GM23338 (cell line): ENCODE data around the gene MPV17L. TPM values are rescaled to one million over a fixed set of nuclear protein-coding genes. Genes with fewer than 3 reads are reported as not detected.
"Not testable (repeated sequence)": the region's sequence is repeated elsewhere in the genome, so short reads cannot be mapped to it uniquely, and the experiment has no call there.

Experiments
- ATAC-seq: fragments of 200-7000 bp; cut with Tn5 transposase; 3 replicates; pipeline ENCODE4 v1.9.1; 2020
- DNase-seq: peaks from one replicate; pipeline ENCODE4 v3.0.0-alpha.2; 2015; ENCODE audit warnings: low spot score
- H2AFZ ChIP-seq: fragments of 200-600 bp; sonication (generic); 2 replicates; pipeline ENCODE4 v1.8.0; 2016; ENCODE audit warnings: antibody characterized with exemption, mild to moderate bottlenecking, moderate library complexity
- H3F3A ChIP-seq: fragments of 200-600 bp; sonication (generic); replicated peaks from 2 replicates; pipeline ENCODE4 v1.8.0; 2017; ENCODE audit warnings: antibody characterized with exemption, mixed run types, low read depth
- H3K27ac ChIP-seq: fragments of 200-600 bp; sonication (generic); 2 replicates; pipeline ENCODE4 v1.6.1; 2016; ENCODE audit warnings: low read depth
- H3K27me3 ChIP-seq: fragments of 200-600 bp; sonication (generic); 2 replicates; pipeline ENCODE4 v1.8.0; 2016; ENCODE audit warnings: mild to moderate bottlenecking, mixed run types, moderate library complexity; ENCODE audit not compliant: insufficient read depth
- H3K36me3 ChIP-seq: fragments of 200-600 bp; sonication (generic); 2 replicates; pipeline ENCODE4 v1.8.0; 2016; ENCODE audit warnings: mild to moderate bottlenecking; ENCODE audit not compliant: insufficient read depth
- H3K4me1 ChIP-seq: fragments of 200-600 bp; sonication (generic); 2 replicates; pipeline ENCODE4 v1.8.0; 2016; ENCODE audit warnings: mild to moderate bottlenecking, moderate library complexity; ENCODE audit not compliant: insufficient read depth
- H3K4me2 ChIP-seq: fragments of 200-600 bp; sonication (generic); 2 replicates; pipeline ENCODE4 v1.7.1; 2017; ENCODE audit warnings: mixed run types
- H3K4me3 ChIP-seq: fragments of 200-600 bp; sonication (generic); 2 replicates; pipeline ENCODE4 v1.6.1; 2016; ENCODE audit warnings: mixed run types
- H3K79me2 ChIP-seq: fragments of 200-600 bp; sonication (generic); replicated peaks from 2 replicates; pipeline ENCODE4 v1.8.0; 2017; ENCODE audit warnings: mild to moderate bottlenecking; ENCODE audit not compliant: insufficient read depth
- H3K9me2 ChIP-seq: fragments of 200-600 bp; sonication (generic); 2 replicates; pipeline ENCODE4 v1.8.0; 2017; ENCODE audit not compliant: insufficient read depth
- H4K20me1 ChIP-seq: fragments of 200-600 bp; sonication (generic); replicated peaks from 2 replicates; pipeline ENCODE4 v1.8.0; 2017; ENCODE audit warnings: mild to moderate bottlenecking; ENCODE audit not compliant: insufficient read depth
- H3K27ac Mint-ChIP-seq: 2 replicates; pipeline ENCODE4 v1.8.0; 2020; ENCODE audit warnings: inconsistent platforms, mild to moderate bottlenecking, moderate library complexity, mixed read lengths
- H3K27me3 Mint-ChIP-seq: 3 replicates; pipeline ENCODE4 v1.8.0; 2022; ENCODE audit warnings: low read depth, mild to moderate bottlenecking, moderate library complexity, mixed read lengths, inconsistent platforms; ENCODE audit not compliant: insufficient read depth, poor library complexity
- H3K36me3 Mint-ChIP-seq: 3 replicates; pipeline ENCODE4 v1.8.0; 2021; ENCODE audit warnings: low read depth, mild to moderate bottlenecking, inconsistent platforms, moderate library complexity, mixed read lengths
- H3K4me1 Mint-ChIP-seq: 3 replicates; pipeline ENCODE4 v1.8.0; 2020; ENCODE audit warnings: mild to moderate bottlenecking, inconsistent platforms, mixed read lengths
- H3K4me3 Mint-ChIP-seq: 3 replicates; pipeline ENCODE4 v1.8.0; 2021; ENCODE audit warnings: moderate library complexity, mild to moderate bottlenecking, inconsistent platforms, mixed read lengths
- H3K9me3 Mint-ChIP-seq: 3 replicates; pipeline ENCODE4 v1.8.0; 2020; ENCODE audit warnings: moderate library complexity, mild to moderate bottlenecking, inconsistent platforms, mixed read lengths
- CREB1 ChIP-seq: fragments of 250-450 bp; sonication (Bioruptor Pico); IDR thresholded peaks from 2 replicates; pipeline ENCODE4 v1.5.0; 2020; ENCODE audit warnings: low read depth, mild to moderate bottlenecking, moderate library complexity
- CTCF ChIP-seq, 2 experiments: fragments of 200-600 bp in 1 of 2; sonication (generic) in 1 of 2; conservative IDR thresholded peaks; 2 replicates each; pipeline versions ENCODE4 v1.5.1 to v1.6.1; 2016 to 2017; ENCODE audit warnings: antibody characterized with exemption in 2 of 2, low read depth in 2 of 2, mild to moderate bottlenecking in 2 of 2, moderate library complexity in 1 of 2
- ETS1 ChIP-seq: IDR thresholded peaks from 2 replicates; pipeline ENCODE4 v1.6.1; 2016; ENCODE audit warnings: antibody characterized with exemption
- EZH2 ChIP-seq: fragments of 200-600 bp; sonication (generic); IDR thresholded peaks from one replicate; pipeline ENCODE4 v1.8.0; 2017; ENCODE audit warnings: antibody characterized with exemption, mild to moderate bottlenecking, low read depth; ENCODE audit not compliant: unreplicated experiment
- POLR2AphosphoS5 ChIP-seq: IDR thresholded peaks from 2 replicates; pipeline ENCODE4 v1.6.1; 2016; ENCODE audit warnings: antibody characterized with exemption, low read depth
- REST ChIP-seq: IDR thresholded peaks from one replicate; pipeline ENCODE4 v1.6.1; 2018; ENCODE audit warnings: antibody characterized with exemption; ENCODE audit not compliant: unreplicated experiment
- STAT1 ChIP-seq: IDR thresholded peaks from one replicate; pipeline ENCODE4 v1.6.1; 2016; ENCODE audit warnings: antibody characterized with exemption; ENCODE audit not compliant: unreplicated experiment
- ZNF114 ChIP-seq: fragments of 250-450 bp; sonication (Bioruptor Pico); IDR thresholded peaks from 2 replicates; pipeline ENCODE4 v1.5.0; 2020; ENCODE audit warnings: mild to moderate bottlenecking, moderate library complexity
- ZNF331 ChIP-seq: fragments of 250-450 bp; sonication (Bioruptor Pico); IDR thresholded peaks from 2 replicates; pipeline ENCODE4 v1.5.0; 2020; ENCODE audit warnings: low read depth, mild to moderate bottlenecking, moderate library complexity
- ZNF462 ChIP-seq: fragments of 250-450 bp; sonication (Bioruptor Pico); IDR thresholded peaks from 2 replicates; pipeline ENCODE4 v1.5.0; 2020; ENCODE audit warnings: mild to moderate bottlenecking, moderate library complexity
- polyA plus RNA-seq: library from polyadenylated mRNA; unstranded; fragments of >200 nt; fragmentation: Nextera tagmentation; extraction: Ambion mirVana; gene quantifications from 2 replicates; pipeline ENCODE4 v1.2.1, GENCODE V29; 2016
- total RNA-seq: library from RNA; depleted of rRNA; stranded (reverse); fragments of >200 nt; shearing (Covaris generic); gene quantifications from 2 replicates; pipeline ENCODE4 v1.2.3, GENCODE V29; 2014

The MPV17L gene
- total and polyA plus RNA-seq, 2 experiments from 2014 or later: 3.0 to 11.7 TPM

- not testable (repeated sequence) for H3K27me3 ChIP-seq, H3K27ac ChIP-seq, H2AFZ ChIP-seq, H3K27ac Mint-ChIP-seq, H4K20me1 ChIP-seq, H3K9me2 ChIP-seq, ATAC-seq, H3K36me3 Mint-ChIP-seq, H3K9me3 Mint-ChIP-seq, H3K4me3 ChIP-seq, H3F3A ChIP-seq, H3K36me3 ChIP-seq, H3K4me1 Mint-ChIP-seq, H3K4me1 ChIP-seq, H3K27me3 Mint-ChIP-seq, H3K4me3 Mint-ChIP-seq, H3K4me2 ChIP-seq, DNase-seq
- H3K79me2 ChIP-seq: peaks cover 60% of the 10 kb centered on the region
These were observed 46.6 kb downstream of the MPV17L start for GRCh38 chr16:15442140-15442539.

GRCh38 chr16:15443753-15444152, 48.2 kb downstream of the MPV17L start:
- H3K9me2 ChIP-seq: no peaks in the 10 kb centered on the region
- H3K27ac ChIP-seq: no peak overlapping the region
- no peak for DNase-seq
- Mint-ChIP-seq H3K36me3 (peaks cover 4% of the 10 kb centered on the region; the same call in 1 of the 3 replicates), H3K27ac (no peak overlapping the region), H3K27me3 (peaks cover 1% of the 10 kb centered on the region), H3K4me3 (no peak overlapping the region), H3K4me1 (no peaks in the 10 kb centered on the region), H3K9me3 (peaks cover 6% of the 10 kb centered on the region; the same call in 2 of the 3 replicates)
- ATAC-seq: no peak
- no peaks in the 10 kb centered on the region for H3K36me3 ChIP-seq
- H3K27me3 ChIP-seq: no peaks in the 10 kb centered on the region
- no peaks in the 10 kb centered on the region for H3F3A ChIP-seq
- no peak overlapping the region for H2AFZ ChIP-seq
- no peak overlapping the region for H3K4me3 ChIP-seq
- peaks cover 46% of the 10 kb centered on the region for H3K79me2 ChIP-seq
- H3K4me1 ChIP-seq: no peaks in the 10 kb centered on the region
- peaks cover 3% of the 10 kb centered on the region; the same call in 1 of the 2 replicates for H4K20me1 ChIP-seq
- H3K4me2 ChIP-seq: no peak overlapping the region
- TF ChIP-seq ZNF331 (CRISPR knock-in tag) (no peak), CTCF (conservative IDR thresholded peaks at IDR 0.05; ENCODE audit: low read depth in 2 of 2) (no peak), STAT1 (no peak), EZH2 (no peak), POLR2AphosphoS5 (no peak), ZNF114 (CRISPR knock-in tag) (no peak), REST (no peak), CREB1 (CRISPR knock-in tag) (no peak), ZNF462 (no peak), ETS1 (no peak)
